H9 (cell line): ENCODE data around the gene GPR146. TPM values are rescaled to one million over a fixed set of nuclear protein-coding genes. Genes with fewer than 3 reads are reported as not detected.

Experiments used
- DNase-seq: peaks from one replicate; pipeline ENCODE4 v3.0.0-alpha.2; 2017
- H2AFZ ChIP-seq: one replicate; pipeline ENCODE4 v1.6.1; 2013; ENCODE audit warnings: mild to moderate bottlenecking, low read length, control low read depth, moderate library complexity
- H2AK5ac ChIP-seq: 2 replicates; pipeline ENCODE4 v1.6.1; 2013; ENCODE audit warnings: low read length, control low read depth, mixed read lengths; ENCODE audit not compliant: insufficient read length
- H2BK120ac ChIP-seq: one replicate; pipeline ENCODE4 v1.6.1; 2013; ENCODE audit warnings: low read depth, mild to moderate bottlenecking, low read length, control low read depth, inconsistent platforms; ENCODE audit not compliant: poor library complexity, severe bottlenecking
- H2BK12ac ChIP-seq: 2 replicates; pipeline ENCODE4 v1.6.1; 2013; ENCODE audit warnings: low read length, control low read depth, mixed read lengths, low read depth; ENCODE audit not compliant: insufficient read length
- H2BK15ac ChIP-seq: 2 replicates; pipeline ENCODE4 v1.6.1; 2013; ENCODE audit warnings: low read depth, low read length, control low read depth
- H2BK20ac ChIP-seq: one replicate; pipeline ENCODE4 v1.6.1; 2013; ENCODE audit warnings: low read depth, mild to moderate bottlenecking, low read length, control low read depth, inconsistent platforms; ENCODE audit not compliant: poor library complexity, severe bottlenecking
- H2BK5ac ChIP-seq: 2 replicates; pipeline ENCODE4 v1.6.1; 2013; ENCODE audit warnings: low read length, control low read depth, mixed read lengths; ENCODE audit not compliant: insufficient read length
- H3K14ac ChIP-seq: 2 replicates; pipeline ENCODE4 v1.6.1; 2013; ENCODE audit warnings: low read length, control low read depth; ENCODE audit not compliant: insufficient read depth
- H3K18ac ChIP-seq: 2 replicates; pipeline ENCODE4 v1.6.1; 2013; ENCODE audit warnings: low read depth, mild to moderate bottlenecking, mixed read lengths, low read length, control low read depth; ENCODE audit not compliant: insufficient read length
- H3K23ac ChIP-seq: 2 replicates; pipeline ENCODE4 v1.6.1; 2013; ENCODE audit warnings: low read length, control low read depth, mixed read lengths, low read depth; ENCODE audit not compliant: insufficient read length
- H3K23me2 ChIP-seq: 2 replicates; pipeline ENCODE4 v1.6.1; 2013; ENCODE audit warnings: low read depth, mild to moderate bottlenecking, mixed read lengths, low read length, control low read depth; ENCODE audit not compliant: insufficient read length, poor library complexity, severe bottlenecking
- H3K27ac ChIP-seq: 2 replicates; pipeline ENCODE4 v1.5.1; 2013; ENCODE audit warnings: low read length, control low read depth, mixed read lengths, low read depth; ENCODE audit not compliant: insufficient read length
- H3K27me3 ChIP-seq: 2 replicates; pipeline ENCODE4 v1.6.1; 2013; ENCODE audit warnings: low read length, control low read depth, inconsistent platforms; ENCODE audit not compliant: insufficient read depth
- H3K4ac ChIP-seq: 2 replicates; pipeline ENCODE4 v1.6.1; 2013; ENCODE audit warnings: low read depth, mild to moderate bottlenecking, control low read depth, inconsistent platforms, low read length, moderate library complexity
- H3K4me1 ChIP-seq: 2 replicates; pipeline ENCODE4 v1.6.1; 2013; ENCODE audit warnings: low read length, control low read depth, inconsistent platforms; ENCODE audit not compliant: insufficient read depth
- H3K4me2 ChIP-seq: 2 replicates; pipeline ENCODE4 v1.6.1; 2013; ENCODE audit warnings: low read length, control low read depth, mixed read lengths; ENCODE audit not compliant: insufficient read length, insufficient read depth
- H3K56ac ChIP-seq: 2 replicates; pipeline ENCODE4 v1.6.1; 2013; ENCODE audit warnings: low read depth, mild to moderate bottlenecking, mixed read lengths, low read length, control low read depth; ENCODE audit not compliant: insufficient read length
- H3K79me1 ChIP-seq: 2 replicates; pipeline ENCODE4 v1.6.1; 2013; ENCODE audit warnings: low read depth, mild to moderate bottlenecking, moderate library complexity, low read length, control low read depth, inconsistent platforms; ENCODE audit not compliant: insufficient read depth, poor library complexity, severe bottlenecking
- H3K79me2 ChIP-seq: 2 replicates; pipeline ENCODE4 v1.6.1; 2013; ENCODE audit warnings: low read length, control low read depth, inconsistent platforms; ENCODE audit not compliant: insufficient read depth
- H3K9ac ChIP-seq: 2 replicates; pipeline ENCODE4 v1.6.1; 2013; ENCODE audit warnings: low read length, control low read depth, mixed read lengths; ENCODE audit not compliant: insufficient read length; ENCODE audit errors: extremely low read depth
- H3K9me3 ChIP-seq: one replicate; pipeline ENCODE4 v1.6.1; 2013; ENCODE audit warnings: low read depth, low read length, inconsistent platforms; ENCODE audit not compliant: control insufficient read depth
- H3T11ph ChIP-seq: one replicate; pipeline ENCODE4 v1.6.1; 2013; ENCODE audit warnings: mild to moderate bottlenecking, low read length, control low read depth, inconsistent platforms
- H4K20me1 ChIP-seq: one replicate; pipeline ENCODE4 v1.6.1; 2013; ENCODE audit not compliant: control insufficient read depth, insufficient read length, insufficient read depth
- H4K5ac ChIP-seq: 2 replicates; pipeline ENCODE4 v1.6.1; 2013; ENCODE audit warnings: low read depth, mild to moderate bottlenecking, mixed read lengths, low read length, control low read depth; ENCODE audit not compliant: insufficient read length
- H4K8ac ChIP-seq: replicated peaks from 2 replicates; pipeline ENCODE4 v1.6.1; 2013; ENCODE audit warnings: low read length, control low read depth, mixed read lengths, low read depth; ENCODE audit not compliant: insufficient read length
- H4K91ac ChIP-seq: 2 replicates; pipeline ENCODE4 v1.6.1; 2013; ENCODE audit warnings: low read depth, mild to moderate bottlenecking, moderate library complexity, mixed read lengths, low read length, control low read depth; ENCODE audit not compliant: insufficient read length
- H3K27ac Mint-ChIP-seq, 3 experiments: 2 replicates in 2 of 3; 3 replicates in 1 of 3; pipeline ENCODE4 v1.8.0; 2020 to 2021; ENCODE audit warnings: mixed read lengths in 3 of 3, mild to moderate bottlenecking in 1 of 3, moderate library complexity in 1 of 3
- H3K27me3 Mint-ChIP-seq: 2 replicates; pipeline ENCODE4 v1.8.0; 2021; ENCODE audit warnings: low read depth, mild to moderate bottlenecking, moderate library complexity, mixed read lengths
- H3K36me3 Mint-ChIP-seq, 3 experiments: 2 replicates in 2 of 3; 3 replicates in 1 of 3; pipeline ENCODE4 v1.8.0; 2020 to 2021; ENCODE audit warnings: low read depth in 3 of 3, mixed read lengths in 3 of 3; ENCODE audit not compliant: insufficient read depth in 1 of 3
- H3K4me1 Mint-ChIP-seq, 2 experiments: 2 replicates each; pipeline ENCODE4 v1.8.0; 2020; ENCODE audit warnings: mixed read lengths in 2 of 2
- H3K4me3 Mint-ChIP-seq, 2 experiments: 2 replicates in 1 of 2; 3 replicates in 1 of 2; pipeline ENCODE4 v1.8.0; 2020 to 2021; ENCODE audit warnings: mild to moderate bottlenecking in 2 of 2, mixed read lengths in 2 of 2, moderate library complexity in 1 of 2
- H3K9me3 Mint-ChIP-seq, 2 experiments: 2 replicates in 1 of 2; 3 replicates in 1 of 2; pipeline ENCODE4 v1.8.0; 2020; ENCODE audit warnings: mild to moderate bottlenecking in 2 of 2, mixed read lengths in 2 of 2, moderate library complexity in 1 of 2
- WGBS: extraction: QIAGEN DNeasy Blood & Tissue Kit; methylation state at CpG from one replicate; pipeline ENCODE4 v1.1.7; 2013; ENCODE audit warnings: missing lambda C conversion rate, low lambda C conversion rate, mixed read lengths; ENCODE audit not compliant: insufficient read length; ENCODE audit errors: extremely low coverage; 5-methylcytosine and 5-hydroxymethylcytosine counted together
- total RNA-seq: library from RNA; stranded (reverse); gene quantifications from 2 replicates; pipeline ENCODE4 v1.2.1, GENCODE V29; 2021
- TF ChIP-seq, protein P1 (sequence below): fragments of 200-600 bp; sonication (generic); conservative IDR thresholded peaks from 3 replicates; pipeline ENCODE4 v1.8.0; 2021; ENCODE audit warnings: antibody characterized with exemption, mild to moderate bottlenecking

The GPR146 gene
- total RNA-seq, 1 experiment from 2014 or later, result 1.4 TPM

DNA sequence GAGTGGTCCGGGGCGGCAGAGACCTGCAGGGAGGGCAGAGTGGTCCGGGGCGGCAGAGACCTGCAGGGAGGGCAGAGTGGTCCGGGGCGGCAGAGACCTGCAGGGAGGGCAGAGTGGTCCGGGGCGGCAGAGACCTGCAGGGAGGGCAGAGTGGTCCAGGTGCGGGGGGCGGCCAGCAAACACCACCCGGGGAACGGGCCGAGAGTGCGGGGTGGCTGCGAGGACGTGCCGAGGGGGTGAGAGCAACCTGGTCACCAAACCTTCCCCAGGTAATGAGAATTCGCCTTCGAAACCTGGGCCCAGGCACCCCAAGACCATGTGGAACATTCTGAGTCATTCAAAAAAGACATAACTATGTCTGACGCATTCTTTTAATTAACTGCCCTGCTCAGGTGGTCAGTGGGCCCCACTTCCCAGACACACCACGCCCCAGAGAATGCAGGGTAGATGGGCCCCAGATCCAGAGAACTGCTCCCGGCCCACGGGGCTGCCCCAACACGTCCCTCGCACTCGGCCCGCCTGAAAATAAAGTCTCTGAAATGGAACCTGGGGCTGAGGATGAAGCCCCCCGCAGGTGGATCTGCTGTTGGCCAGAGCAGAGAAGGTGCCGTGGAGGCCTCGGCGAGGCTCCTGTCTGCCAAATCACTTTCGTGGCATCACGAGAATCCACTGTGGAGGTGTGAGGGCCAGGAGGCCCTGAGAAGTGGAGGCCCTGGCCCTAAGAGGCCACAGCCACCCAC is 12.5 kb upstream of the GPR146 start:
- Mint-ChIP-seq H3K4me1 (peaks cover 11 to 21% of the 10 kb centered on the region in 2 experiments), H3K27ac (peak overlapping the region in 2 of 3 experiments; percentile 44 to 74; a peak in 3 of 7 replicates), H3K4me3 (peak overlapping the region in 1 of 2 experiments; percentile 25; a peak in 1 of 5 replicates), H3K9me3 (peaks cover 11 to 15% of the 10 kb centered on the region in 2 experiments; a peak in 4 of 5 replicates), H3K36me3 (peaks cover 11 to 17% (median 13%) of the 10 kb centered on the region in 3 experiments), H3K27me3 (peaks cover 2% of the 10 kb centered on the region; the same call in 1 of the 2 replicates)
- H2BK12ac ChIP-seq, result no peak overlapping the region
- no peak overlapping the region for H3K4ac ChIP-seq
- H2BK20ac ChIP-seq, result no peak overlapping the region
- H3K18ac ChIP-seq, result no peak overlapping the region
- no peak overlapping the region for H4K5ac ChIP-seq
- H3T11ph ChIP-seq, result no peak overlapping the region
- H3K23me2 ChIP-seq, result no peaks in the 10 kb centered on the region
- no CpG with 5 or more reads among the region's 33 CpGs for WGBS
- no peaks in the 10 kb centered on the region for H3K79me1 ChIP-seq
- DNase-seq, result no peak
- H3K4me1 ChIP-seq, result no peaks in the 10 kb centered on the region
- H4K8ac ChIP-seq, result no peak overlapping the region
- no peak overlapping the region for H2AFZ ChIP-seq
- no peak overlapping the region for H2BK120ac ChIP-seq
- no peaks in the 10 kb centered on the region for H3K79me2 ChIP-seq
- H3K4me2 ChIP-seq, result no peak overlapping the region
- H3K27me3 ChIP-seq, result no peaks in the 10 kb centered on the region
- H4K91ac ChIP-seq, result no peak overlapping the region
- TF ChIP-seq, protein P1, sequence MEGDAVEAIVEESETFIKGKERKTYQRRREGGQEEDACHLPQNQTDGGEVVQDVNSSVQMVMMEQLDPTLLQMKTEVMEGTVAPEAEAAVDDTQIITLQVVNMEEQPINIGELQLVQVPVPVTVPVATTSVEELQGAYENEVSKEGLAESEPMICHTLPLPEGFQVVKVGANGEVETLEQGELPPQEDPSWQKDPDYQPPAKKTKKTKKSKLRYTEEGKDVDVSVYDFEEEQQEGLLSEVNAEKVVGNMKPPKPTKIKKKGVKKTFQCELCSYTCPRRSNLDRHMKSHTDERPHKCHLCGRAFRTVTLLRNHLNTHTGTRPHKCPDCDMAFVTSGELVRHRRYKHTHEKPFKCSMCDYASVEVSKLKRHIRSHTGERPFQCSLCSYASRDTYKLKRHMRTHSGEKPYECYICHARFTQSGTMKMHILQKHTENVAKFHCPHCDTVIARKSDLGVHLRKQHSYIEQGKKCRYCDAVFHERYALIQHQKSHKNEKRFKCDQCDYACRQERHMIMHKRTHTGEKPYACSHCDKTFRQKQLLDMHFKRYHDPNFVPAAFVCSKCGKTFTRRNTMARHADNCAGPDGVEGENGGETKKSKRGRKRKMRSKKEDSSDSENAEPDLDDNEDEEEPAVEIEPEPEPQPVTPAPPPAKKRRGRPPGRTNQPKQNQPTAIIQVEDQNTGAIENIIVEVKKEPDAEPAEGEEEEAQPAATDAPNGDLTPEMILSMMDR, result no peak
- no peak overlapping the region for H3K27ac ChIP-seq
- no peak overlapping the region for H2BK5ac ChIP-seq
- H3K23ac ChIP-seq, result no peak overlapping the region
- no peak overlapping the region for H3K56ac ChIP-seq
- no peak overlapping the region for H3K14ac ChIP-seq
- no peak overlapping the region for H2AK5ac ChIP-seq
- no peaks in the 10 kb centered on the region for H4K20me1 ChIP-seq
- H2BK15ac ChIP-seq, result no peak overlapping the region
- H3K9ac ChIP-seq, result no peak overlapping the region
- H3K9me3 ChIP-seq, result no peaks in the 10 kb centered on the region
